ACHN (cell line): ENCODE measurements around the gene JUND.

ENCODE experiments used
- DNase-seq: peaks from one replicate; pipeline ENCODE4 v3.0.0-alpha.2; 2015
- in situ Hi-C: cut with HindIII; loops from 2 replicates; pipeline ENCODE4 v1.10.0; 2017; ENCODE audit warnings: low sequenced_read_pairs, low pct_ligation_motif_present, low pct_unique_long_range_greater_than_20kb

The JUND gene

GRCh38 chr19:18310118-18310909, 28.9 kb upstream of the JUND start:
- in situ Hi-C loops, result no loop called here

GRCh38 chr19:18309525-18310064, 28.2 kb upstream of the JUND start:
- in situ Hi-C loops, result no loop called here
- no peak for DNase-seq

More at GRCh38 chr19:18310118-18310909, 28.9 kb upstream of the JUND start:
- no peak for DNase-seq

- DNase-seq, result no peak
- in situ Hi-C loops, result no loop called here
Measured at GRCh38 chr19:18308948-18309325, 27.5 kb upstream of the JUND start.

- no peak for DNase-seq
- in situ Hi-C loops, result no loop called here
Measured at GRCh38 chr19:18308051-18308947, 26.9 kb upstream of the JUND start.

GRCh38 chr19:18307271-18307681, 25.9 kb upstream of the JUND start:
- no peak for DNase-seq
- in situ Hi-C loops, result no loop called here

GRCh38 chr19:18306888-18307260, 25.5 kb upstream of the JUND start:
- in situ Hi-C loops, result no loop called here
- no peak for DNase-seq

- in situ Hi-C loops, result no loop called here
- no peak for DNase-seq
Measured at GRCh38 chr19:18306209-18306887, 24.9 kb upstream of the JUND start.

GRCh38 chr19:18304458-18305310, 23.3 kb upstream of the JUND start:
- peak; percentile 60 for DNase-seq
- in situ Hi-C loops, result no loop called here

- no peak for DNase-seq
- in situ Hi-C loops, result no loop called here
Measured at GRCh38 chr19:18304208-18304457, 22.7 kb upstream of the JUND start.

GRCh38 chr19:18301718-18302111, 20.3 kb upstream of the JUND start:
- in situ Hi-C loops, result no loop called here
- DNase-seq, result no peak

- DNase-seq, result peak; percentile 72
- in situ Hi-C loops, result no loop called here
Measured at GRCh38 chr19:18300930-18301717, 19.7 kb upstream of the JUND start.

- DNase-seq, result no peak
- in situ Hi-C loops, result no loop called here
Measured at GRCh38 chr19:18299654-18300053, 18.2 kb upstream of the JUND start.

GRCh38 chr19:18298601-18299000, 17.2 kb upstream of the JUND start:
- DNase-seq, result no peak
- in situ Hi-C loops, result no loop called here

- no peak for DNase-seq
- in situ Hi-C loops, result no loop called here
Measured at GRCh38 chr19:18297308-18297707, 15.9 kb upstream of the JUND start.

- in situ Hi-C loops, result no loop called here
- no peak for DNase-seq
Measured at GRCh38 chr19:18295034-18295451, 13.6 kb upstream of the JUND start.

- in situ Hi-C loops, result no loop called here
- no peak for DNase-seq
Measured at GRCh38 chr19:18294467-18294864, 13.0 kb upstream of the JUND start.

GRCh38 chr19:18293642-18294466, 12.4 kb upstream of the JUND start:
- no peak for DNase-seq
- in situ Hi-C loops, result no loop called here
